Activated T-helper 1 cell treated with anti-CD3 and anti-CD28 coated beads, Interleukin-2, amount 50 U/mL, for 16 hours (primary cell): ENCODE results near the gene RAB11FIP3.

Source experiments
- DNase-seq, 2 donors: peaks; one replicate each; pipeline ENCODE4 v3.0.0-alpha.2; 2020; ENCODE audit warnings: low read depth in 1 of 2, low spot score in 1 of 2

The RAB11FIP3 gene

DNA sequence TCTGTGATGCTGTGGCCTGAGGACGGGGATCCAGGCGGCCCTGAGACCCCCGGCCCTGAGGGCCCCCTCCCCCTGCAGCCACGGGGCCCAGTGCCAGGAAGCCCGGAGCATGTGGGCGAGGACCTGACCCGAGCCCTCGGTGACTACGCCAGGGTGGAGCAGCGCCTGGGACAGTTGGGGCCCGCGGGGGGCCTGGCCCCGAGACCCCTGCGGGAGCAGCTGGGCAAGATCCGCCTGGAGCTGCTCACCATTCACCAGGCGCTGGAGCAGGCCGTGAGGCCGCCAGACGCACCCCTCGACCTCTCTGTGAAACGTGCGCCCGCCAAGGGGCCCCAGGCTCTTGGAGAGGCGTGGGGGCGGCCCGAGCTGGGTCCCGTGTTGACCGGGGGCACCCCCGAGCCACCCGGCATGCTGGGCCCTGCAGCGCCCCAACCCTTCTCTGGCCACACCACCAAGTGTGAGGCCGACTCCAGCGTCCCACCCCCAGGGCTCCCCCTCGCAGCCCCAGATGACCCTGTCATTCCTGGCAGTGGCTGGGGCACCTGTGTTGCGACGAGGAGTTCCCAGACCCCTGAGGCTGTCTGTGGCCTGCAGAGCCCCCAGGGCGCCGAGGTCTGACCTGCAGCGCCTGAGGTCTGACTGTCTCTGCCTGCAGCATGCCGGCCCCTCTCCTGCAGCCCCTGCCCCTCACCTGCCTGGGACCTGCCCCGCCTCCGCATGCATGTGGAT is 139.4 kb downstream of the RAB11FIP3 start:
- no peak for DNase-seq

DNA sequence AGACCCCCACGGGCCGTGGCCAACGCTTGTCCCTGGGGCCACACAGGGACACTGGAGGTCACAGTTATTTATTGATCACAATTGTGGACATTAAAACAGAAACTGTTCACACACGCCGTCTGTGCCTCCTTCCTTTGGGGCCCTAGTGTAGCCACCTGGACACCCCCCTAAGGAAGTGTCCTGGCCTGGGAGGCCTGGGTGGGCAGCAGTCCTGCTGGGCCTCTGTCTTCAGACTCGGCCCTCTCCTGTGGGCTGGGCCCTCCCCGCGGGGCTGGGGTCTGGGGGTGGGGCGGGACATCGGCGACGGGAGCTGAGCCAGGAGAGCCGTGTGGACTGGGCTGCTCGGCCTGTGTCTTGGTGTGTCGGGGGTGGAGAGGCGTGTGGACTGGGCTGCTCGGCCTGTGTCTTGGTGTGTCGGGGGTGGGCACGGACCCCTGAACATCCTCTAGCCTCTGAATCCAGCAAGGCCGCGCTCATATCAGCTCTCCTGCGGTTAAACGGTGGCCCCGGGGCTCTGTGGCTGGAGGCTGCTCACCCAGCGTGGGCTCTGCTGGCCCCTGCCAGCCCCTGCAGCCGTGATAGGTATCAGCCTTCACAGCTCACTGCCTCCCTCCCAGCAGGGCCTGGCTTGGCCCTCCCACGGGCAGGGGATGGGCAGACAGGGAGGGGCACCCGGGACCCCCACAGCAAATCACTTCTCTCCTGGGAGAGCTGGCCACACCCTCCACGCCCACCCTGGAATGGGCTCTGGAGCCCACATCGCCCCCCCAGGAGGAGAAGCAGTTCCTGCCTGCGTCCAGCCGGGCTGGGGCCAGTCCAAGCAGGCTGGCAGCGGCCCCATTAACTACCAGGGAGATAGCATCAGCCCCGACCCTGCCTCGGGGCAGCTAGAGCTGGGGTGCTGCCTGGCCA is 140.2 kb downstream of the RAB11FIP3 start:
- DNase-seq = no peak

- no peak for DNase-seq
Observed at GRCh38 chr16:566475-567372, 141.3 kb downstream of the RAB11FIP3 start, which contains the start of gene NHLRC4. TSS of gene NHLRC4 (plus strand) at chr16:567005. CDS start at chr16:568048, 1,043 bp downstream.

GRCh38 chr16:567373-568256 is 142.2 kb downstream of the RAB11FIP3 start:
- no peak for DNase-seq

GRCh38 chr16:568401-569258 is 143.2 kb downstream of the RAB11FIP3 start:
- no peak for DNase-seq

DNA sequence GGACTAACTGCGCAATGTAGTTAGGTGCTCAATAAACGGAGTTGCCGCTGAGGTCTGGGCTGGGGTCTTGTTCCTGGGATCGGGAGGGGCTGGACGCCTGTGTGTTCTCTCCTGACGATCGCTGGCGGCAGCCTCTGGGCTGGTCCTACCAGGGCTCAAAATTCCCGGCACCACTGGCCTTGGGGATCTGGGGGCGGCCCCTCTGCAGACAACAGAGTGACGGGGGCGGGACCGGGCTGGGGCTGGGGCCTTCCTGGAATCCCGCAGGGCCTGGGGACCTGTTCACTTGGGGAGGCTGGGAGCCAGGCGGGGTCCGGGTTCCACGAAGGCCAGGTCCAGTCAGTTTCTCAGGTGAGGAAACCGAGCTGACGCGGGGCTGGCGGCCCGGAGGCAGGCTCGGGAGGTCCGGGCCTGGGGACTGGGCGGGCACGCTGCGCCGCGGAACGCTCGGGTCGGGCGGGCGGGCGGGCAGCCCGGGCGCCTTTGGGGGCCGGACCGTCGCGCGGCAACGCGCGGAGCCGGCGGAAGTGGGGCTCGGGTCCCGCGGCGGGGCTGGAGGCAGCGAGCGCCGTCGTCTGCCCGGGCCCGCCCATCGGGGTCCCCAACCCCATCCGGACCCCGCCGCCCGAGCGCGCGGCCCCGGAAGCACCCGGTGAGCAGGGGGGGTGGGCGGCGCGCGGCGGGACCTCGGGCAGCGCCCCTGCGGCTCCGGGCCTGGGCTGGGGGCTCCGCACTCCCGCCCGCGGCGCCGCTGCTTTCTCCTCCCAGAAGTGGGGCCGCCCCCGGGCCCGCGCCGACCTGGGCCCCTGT is 144.2 kb downstream of the RAB11FIP3 start, which contains the start of gene PIGQ:
Gene PIGQ, plus strand, starts transcription at position 524 of the 810 bp plus-strand sequence. CDS start 4,107 bp downstream, outside the sequence.
- peak; percentile 38 to 52 for DNase-seq
